Activated naive CD8-positive, alpha-beta T cell treated with anti-CD3 and anti-CD28 coated beads, Interleukin-2, amount 10 ng/mL, durations not matched to agents 7 days and 5 days (primary cell): Measurements from ENCODE around the gene SNX1. TPM values are rescaled to one million over a fixed set of nuclear protein-coding genes. Genes with fewer than 3 reads are reported as not detected.
"Not testable (repeated sequence)": the region's sequence is repeated elsewhere in the genome, so short reads cannot be mapped to it uniquely, and the experiment has no call there.

Experiments used
- ATAC-seq: fragments of 150-1000 bp; cut with Tn5 transposase; one replicate; pipeline ENCODE4 v1.10.0; 2021; ENCODE audit warnings: low read depth, moderate library complexity
- POLR2A ChIA-PET: fragments of 350-600 bp; sonication (Branson Sonifier 250); formaldehyde crosslinking; loops from one replicate; lab custom pipeline; 2021; ENCODE audit warnings: antibody characterized with exemption; lab: Charles Lee
- DNase-seq: peaks from one replicate; pipeline ENCODE4 v3.0.0; 2021
- H3K27ac Mint-ChIP-seq: one replicate; pipeline ENCODE4 v1.8.0; 2022; ENCODE audit warnings: mild to moderate bottlenecking, mixed read lengths
- H3K27me3 Mint-ChIP-seq: one replicate; pipeline ENCODE4 v1.8.0; 2022; ENCODE audit warnings: mild to moderate bottlenecking, moderate library complexity, mixed read lengths
- H3K36me3 Mint-ChIP-seq: one replicate; pipeline ENCODE4 v1.8.0; 2021; ENCODE audit warnings: mild to moderate bottlenecking, mixed read lengths
- H3K4me1 Mint-ChIP-seq: one replicate; pipeline ENCODE4 v1.8.0; 2021; ENCODE audit warnings: mixed read lengths
- H3K4me3 Mint-ChIP-seq: one replicate; pipeline ENCODE4 v1.8.0; 2022; ENCODE audit warnings: mild to moderate bottlenecking, moderate library complexity, mixed read lengths
- H3K9me3 Mint-ChIP-seq: one replicate; pipeline ENCODE4 v1.8.0; 2021; ENCODE audit warnings: mixed read lengths
- total RNA-seq, 2 experiments: library from RNA; stranded (reverse); gene quantifications; one replicate each; pipeline ENCODE4 v1.2.3, GENCODE V29; 2021

Gene SNX1
- total RNA-seq, 2 experiments from 2014 or later: 119 to 126 TPM

GRCh38 chr15:64066451-64066850 lies 29.3 kb upstream of the SNX1 start:
- Mint-ChIP-seq H3K4me3 (no peak overlapping the region), H3K27ac (no peak overlapping the region), H3K4me1 (peaks cover 16% of the 10 kb centered on the region), H3K9me3 (no peaks in the 10 kb centered on the region), H3K36me3 (peaks cover 3% of the 10 kb centered on the region), H3K27me3 (no peaks in the 10 kb centered on the region)
- ATAC-seq: no peak
- DNase-seq: no peak
- POLR2A ChIA-PET: no interaction called here

GRCh38 chr15:64067564-64068030 lies 28.2 kb upstream of the SNX1 start:
- H3K27ac Mint-ChIP-seq: peak overlapping the region; percentile 45
- H3K36me3 Mint-ChIP-seq: peaks cover 3% of the 10 kb centered on the region
- POLR2A ChIA-PET: interaction anchor here (0.6 to 1.3 kb wide), 4 partner anchors 316 to 499 kb away, joined by 3 to 4 read pairs (median 3); no protein-coding TSS in a partner anchor
- H3K27me3 Mint-ChIP-seq: no peaks in the 10 kb centered on the region
- H3K4me1 Mint-ChIP-seq: peaks cover 16% of the 10 kb centered on the region
- ATAC-seq (peak; percentile 76), DNase-seq (peak; percentile 65)
- peak overlapping the region; percentile 37 for H3K4me3 Mint-ChIP-seq
- H3K9me3 Mint-ChIP-seq: no peaks in the 10 kb centered on the region

DNA sequence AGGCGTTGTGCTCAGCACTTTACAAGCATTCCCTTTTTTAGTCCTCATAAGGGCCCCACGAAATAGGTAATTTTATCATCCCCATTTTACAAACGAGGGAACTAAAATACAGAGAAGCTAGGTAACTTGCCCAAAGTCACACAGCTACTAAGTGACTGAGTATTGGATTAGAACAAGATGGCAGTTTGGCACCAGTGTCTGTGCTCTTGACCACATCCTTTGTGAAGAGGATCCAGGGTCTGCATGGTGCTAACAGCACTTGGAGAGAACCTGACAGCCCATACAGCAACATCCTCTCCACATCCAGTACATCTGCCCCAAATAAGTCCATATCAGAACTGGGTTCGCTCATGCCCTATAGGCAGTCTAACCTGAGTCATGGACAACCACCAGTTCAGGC lies 27.6 kb upstream of the SNX1 start:
- DNase-seq (no peak), ATAC-seq (peak; percentile 64)
- peaks cover 16% of the 10 kb centered on the region for H3K4me1 Mint-ChIP-seq
- POLR2A ChIA-PET: interaction anchor here (0.6 to 1.3 kb wide), 5 partner anchors 316 to 529 kb away, joined by 3 to 4 read pairs (median 3); no protein-coding TSS in a partner anchor
- peak overlapping the region; percentile 37 for H3K4me3 Mint-ChIP-seq
- H3K27ac Mint-ChIP-seq: no peak overlapping the region
- no peaks in the 10 kb centered on the region for H3K27me3 Mint-ChIP-seq
- no peaks in the 10 kb centered on the region for H3K9me3 Mint-ChIP-seq
- H3K36me3 Mint-ChIP-seq: peaks cover 3% of the 10 kb centered on the region

GRCh38 chr15:64070106-64070505 lies 25.7 kb upstream of the SNX1 start:
- Mint-ChIP-seq H3K4me1 (peaks cover 16% of the 10 kb centered on the region), H3K4me3 (no peak overlapping the region), H3K27me3 (no peaks in the 10 kb centered on the region), H3K9me3 (no peaks in the 10 kb centered on the region), H3K36me3 (peaks cover 8% of the 10 kb centered on the region), H3K27ac (peak overlapping the region; percentile 56)
- POLR2A ChIA-PET: interaction anchor here (0.8 kb wide), 1 partner anchor 23 kb away, joined by 3 read pairs; the partner anchor contains the start of gene CIAO2A
- DNase-seq: no peak
- ATAC-seq: no peak

DNA sequence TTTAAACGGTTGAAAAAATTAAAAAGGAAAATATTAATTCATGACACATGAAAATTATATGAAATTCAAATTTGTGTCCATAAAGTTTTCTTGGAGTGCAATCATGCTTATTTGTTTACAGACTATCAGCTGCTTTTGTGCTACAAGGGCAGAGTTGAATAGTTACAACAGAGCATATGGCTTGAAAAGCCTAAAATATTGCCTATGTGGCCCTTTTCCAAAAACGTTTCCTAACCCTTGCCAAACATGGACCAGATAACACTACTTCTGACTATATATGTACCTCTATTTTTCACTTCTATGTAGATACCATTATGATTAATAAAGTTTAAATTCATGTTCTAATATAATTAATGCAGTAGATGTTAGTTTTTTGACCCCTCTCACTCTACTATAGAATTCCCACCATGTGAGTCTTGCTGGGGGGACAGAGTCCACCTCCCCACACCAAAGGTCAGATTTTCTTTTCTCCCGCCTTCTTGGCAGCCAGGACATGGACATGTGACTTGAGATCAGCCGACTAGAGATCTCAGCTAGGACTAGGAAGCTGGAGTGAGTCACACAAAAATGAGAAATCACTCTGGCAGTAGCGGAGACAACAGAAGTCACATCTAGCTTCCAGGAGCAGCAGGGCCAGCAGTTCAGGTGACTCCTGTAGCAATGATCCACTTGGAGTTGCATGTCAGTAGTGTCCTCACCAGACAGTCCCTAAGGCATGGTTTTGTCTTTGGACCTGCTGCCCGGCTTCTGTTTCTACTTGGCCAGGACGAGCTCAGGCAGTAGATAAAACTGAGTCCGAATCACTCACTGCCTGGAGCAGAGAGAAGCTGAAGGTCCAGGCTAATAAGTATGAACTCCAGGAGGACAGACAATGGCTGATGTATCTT lies 24.6 kb upstream of the SNX1 start:
- Mint-ChIP-seq H3K27me3 (no peaks in the 10 kb centered on the region), H3K4me3 (no peak overlapping the region), H3K27ac (peak overlapping the region; percentile 16), H3K4me1 (peaks cover 18% of the 10 kb centered on the region), H3K36me3 (peaks cover 9% of the 10 kb centered on the region), H3K9me3 (no peaks in the 10 kb centered on the region)
- no peak for DNase-seq
- ATAC-seq: no peak
- POLR2A ChIA-PET: no interaction called here

DNA sequence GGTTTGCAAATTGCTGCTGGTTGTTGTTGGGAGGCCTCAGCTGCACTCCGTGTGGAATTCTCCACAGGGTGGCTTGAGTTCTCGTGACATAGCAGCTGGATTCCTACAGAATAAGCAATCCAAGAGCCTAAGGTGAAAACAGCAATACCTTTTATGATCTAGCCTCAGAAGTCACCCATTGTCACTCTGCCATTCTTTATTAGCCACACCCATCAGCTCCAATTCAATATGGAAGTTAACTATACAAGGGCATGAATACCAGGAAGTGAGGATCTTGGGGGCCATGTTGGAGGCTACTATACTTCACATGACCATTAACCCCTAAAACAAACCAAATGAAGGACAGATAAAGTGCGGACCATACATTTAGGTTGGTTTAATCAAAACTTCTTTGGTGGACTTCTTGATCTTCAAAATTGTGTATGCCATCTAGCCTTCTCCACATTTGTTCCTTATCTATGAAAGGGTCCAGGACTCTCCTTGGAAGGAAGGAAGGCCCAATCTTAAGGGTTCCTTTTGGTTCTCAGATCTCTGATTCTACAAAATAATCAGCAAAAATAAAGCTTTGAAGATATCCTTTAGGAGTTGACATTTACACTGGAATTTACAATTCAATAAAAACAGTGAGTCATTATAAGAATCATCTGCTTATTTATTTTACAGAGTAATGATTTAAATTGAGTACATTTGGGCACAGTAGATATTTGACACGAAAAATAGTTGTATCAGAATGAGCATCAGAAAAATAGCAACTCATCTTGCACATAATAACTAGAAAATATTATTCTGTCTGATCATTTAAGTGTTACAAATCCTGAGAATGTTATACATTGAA lies 23.6 kb upstream of the SNX1 start:
- H3K27me3 Mint-ChIP-seq: no peaks in the 10 kb centered on the region
- ATAC-seq: no peak
- peaks cover 20% of the 10 kb centered on the region for H3K4me1 Mint-ChIP-seq
- peaks cover 9% of the 10 kb centered on the region for H3K36me3 Mint-ChIP-seq
- no peak overlapping the region for H3K4me3 Mint-ChIP-seq
- POLR2A ChIA-PET: no interaction called here
- no peak for DNase-seq
- no peak overlapping the region for H3K27ac Mint-ChIP-seq
- H3K9me3 Mint-ChIP-seq: no peaks in the 10 kb centered on the region

DNA sequence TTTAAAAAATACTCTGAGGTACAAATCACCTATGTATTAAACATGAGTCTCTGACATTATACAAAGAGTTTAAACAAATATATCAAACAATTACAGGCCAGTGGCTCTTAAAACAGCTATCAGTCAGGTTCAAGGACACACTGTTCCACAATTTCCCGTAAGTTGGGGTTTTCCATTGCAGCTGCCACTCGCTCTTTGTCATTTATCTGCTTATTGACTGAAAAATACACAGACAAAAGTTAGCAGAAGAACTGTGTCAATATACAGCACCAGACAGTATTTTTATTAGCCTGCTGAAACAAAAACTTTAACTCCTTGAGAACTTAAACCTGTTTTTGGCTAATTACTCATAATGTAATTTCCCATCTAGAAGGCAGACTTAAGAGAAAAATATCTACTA lies 23.0 kb upstream of the SNX1 start:
- Mint-ChIP-seq H3K4me3 (no peak overlapping the region), H3K27me3 (no peaks in the 10 kb centered on the region), H3K36me3 (peaks cover 11% of the 10 kb centered on the region), H3K4me1 (peaks cover 15% of the 10 kb centered on the region), H3K9me3 (no peaks in the 10 kb centered on the region), H3K27ac (no peak overlapping the region)
- ATAC-seq (no peak), DNase-seq (no peak)
- POLR2A ChIA-PET: no interaction called here

DNA sequence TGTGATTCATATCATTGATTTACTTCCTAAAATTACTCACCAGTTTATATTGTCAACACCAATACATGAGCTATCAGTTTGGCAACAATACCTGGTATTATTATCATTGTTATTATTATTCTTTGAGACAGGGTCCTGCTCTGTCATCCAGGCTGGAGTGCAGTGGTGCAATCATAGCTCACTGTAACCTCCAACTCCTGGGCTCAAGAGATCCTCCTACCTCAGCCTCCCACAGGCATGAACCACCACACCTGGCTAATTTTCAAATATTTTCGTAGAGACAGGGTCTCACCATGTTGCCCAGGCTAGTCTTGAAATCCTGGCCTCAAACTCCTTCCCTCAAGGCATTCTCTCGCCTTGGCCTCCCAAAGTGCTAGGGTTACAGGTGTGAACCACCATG lies 22.3 kb upstream of the SNX1 start:
- H3K36me3 Mint-ChIP-seq: peaks cover 11% of the 10 kb centered on the region
- H3K27me3 Mint-ChIP-seq, H3K4me1 Mint-ChIP-seq, DNase-seq, POLR2A ChIA-PET, H3K27ac Mint-ChIP-seq, ATAC-seq, H3K9me3 Mint-ChIP-seq, H3K4me3 Mint-ChIP-seq: not testable (repeated sequence)

DNA sequence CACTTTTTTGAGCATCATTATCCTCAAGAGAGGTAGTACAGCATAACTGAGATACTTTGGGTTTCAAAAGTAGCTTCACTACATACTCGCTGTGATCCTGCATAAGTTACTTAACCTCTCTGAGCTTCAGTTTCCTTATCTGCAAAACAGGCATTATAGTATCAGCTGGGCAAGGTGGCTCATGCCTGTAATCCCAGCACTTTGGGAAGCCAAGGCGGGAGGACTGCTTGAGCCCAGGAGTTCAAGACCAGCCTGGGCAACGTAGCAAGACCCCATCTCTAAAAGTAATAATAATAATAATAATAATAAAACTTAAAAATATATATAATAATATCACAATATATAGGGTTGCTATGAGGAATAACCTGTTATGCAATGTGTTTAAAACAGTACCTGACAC lies 13.0 kb upstream of the SNX1 start:
- Mint-ChIP-seq H3K27me3 (no peaks in the 10 kb centered on the region), H3K36me3 (peaks cover 15% of the 10 kb centered on the region), H3K9me3 (no peaks in the 10 kb centered on the region), H3K4me3 (no peak overlapping the region), H3K27ac (no peak overlapping the region), H3K4me1 (no peaks in the 10 kb centered on the region)
- DNase-seq (no peak), ATAC-seq (no peak)
- POLR2A ChIA-PET: interaction anchor here (1.4 kb wide), 1 partner anchor 11 kb away, joined by 4 read pairs; the partner anchor contains the start of gene CIAO2A

GRCh38 chr15:64089543-64090280 lies 6.1 kb upstream of the SNX1 start:
- ATAC-seq (no peak), DNase-seq (no peak)
- H3K4me1 Mint-ChIP-seq: peaks cover 20% of the 10 kb centered on the region
- no peak overlapping the region for H3K4me3 Mint-ChIP-seq
- no peaks in the 10 kb centered on the region for H3K27me3 Mint-ChIP-seq
- no peak overlapping the region for H3K27ac Mint-ChIP-seq
- peaks cover 23% of the 10 kb centered on the region for H3K36me3 Mint-ChIP-seq
- POLR2A ChIA-PET: no interaction called here
- H3K9me3 Mint-ChIP-seq: peaks cover 2% of the 10 kb centered on the region

DNA sequence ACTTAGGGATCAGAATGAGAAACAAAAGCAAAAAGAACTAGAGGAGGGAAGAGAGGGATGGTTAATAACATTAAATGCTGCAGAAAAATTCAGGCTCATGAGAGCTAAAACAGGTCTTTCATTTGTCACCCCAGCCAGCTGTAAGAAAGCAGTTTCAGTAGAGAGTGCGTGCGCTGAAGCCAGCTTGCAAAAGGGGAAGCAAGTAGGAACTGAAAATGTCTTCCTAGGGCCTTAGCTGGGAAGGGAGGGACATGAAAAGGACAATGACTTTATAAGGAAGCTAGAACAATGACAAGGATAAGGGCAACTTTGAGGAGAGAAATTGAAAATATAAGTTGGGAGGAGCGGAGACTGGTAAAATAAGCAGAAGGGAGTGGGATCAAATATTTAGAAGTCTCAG lies 5.3 kb upstream of the SNX1 start:
- ATAC-seq: no peak
- Mint-ChIP-seq H3K9me3 (peaks cover 2% of the 10 kb centered on the region), H3K4me3 (no peak overlapping the region), H3K27ac (no peak overlapping the region), H3K36me3 (peaks cover 23% of the 10 kb centered on the region), H3K4me1 (peaks cover 26% of the 10 kb centered on the region), H3K27me3 (no peaks in the 10 kb centered on the region)
- POLR2A ChIA-PET: no interaction called here
- DNase-seq: no peak

- DNase-seq (no peak), ATAC-seq (no peak)
- H3K36me3 Mint-ChIP-seq: peaks cover 20% of the 10 kb centered on the region
- H3K9me3 Mint-ChIP-seq: peaks cover 2% of the 10 kb centered on the region
- POLR2A ChIA-PET: interaction anchor here (0.7 to 1.6 kb wide), 4 partner anchors 18 to 188 kb away, joined by 5 to 8 read pairs (median 6); no protein-coding TSS in a partner anchor
- peaks cover 34% of the 10 kb centered on the region for H3K4me1 Mint-ChIP-seq
- H3K4me3 Mint-ChIP-seq: peak overlapping the region; percentile 90
- H3K27me3 Mint-ChIP-seq: no peaks in the 10 kb centered on the region
- H3K27ac Mint-ChIP-seq: peak overlapping the region; percentile 99
These were observed 3.5 kb upstream of the SNX1 start for GRCh38 chr15:64092075-64092820.
